IMR-90 (cell line): ENCODE results near the gene APC2.

Source experiments
- CEBPB ChIP-seq: IDR thresholded peaks from 2 replicates; pipeline ENCODE4 v1.6.1; 2012; ENCODE audit warnings: low read depth, low read length, improper control_type of control experiment
- MAFK ChIP-seq: IDR thresholded peaks from 2 replicates; pipeline ENCODE4 v1.6.1; 2012; ENCODE audit warnings: low read depth, low read length, improper control_type of control experiment
- MAZ ChIP-seq: IDR thresholded peaks from 2 replicates; pipeline ENCODE4 v1.6.1; 2012; ENCODE audit warnings: low read depth, mild to moderate bottlenecking, low read length, improper control_type of control experiment, moderate library complexity, borderline replicate concordance
- POLR2A ChIP-seq: IDR thresholded peaks from 2 replicates; pipeline ENCODE4 v1.6.1; 2012; ENCODE audit warnings: mild to moderate bottlenecking, low read depth, low read length
- TF ChIP-seq, protein P1 (sequence below): conservative IDR thresholded peaks from 2 replicates; pipeline ENCODE4 v1.5.1; 2012; ENCODE audit warnings: mild to moderate bottlenecking, low read depth, low read length, improper control_type of control experiment

DNA sequence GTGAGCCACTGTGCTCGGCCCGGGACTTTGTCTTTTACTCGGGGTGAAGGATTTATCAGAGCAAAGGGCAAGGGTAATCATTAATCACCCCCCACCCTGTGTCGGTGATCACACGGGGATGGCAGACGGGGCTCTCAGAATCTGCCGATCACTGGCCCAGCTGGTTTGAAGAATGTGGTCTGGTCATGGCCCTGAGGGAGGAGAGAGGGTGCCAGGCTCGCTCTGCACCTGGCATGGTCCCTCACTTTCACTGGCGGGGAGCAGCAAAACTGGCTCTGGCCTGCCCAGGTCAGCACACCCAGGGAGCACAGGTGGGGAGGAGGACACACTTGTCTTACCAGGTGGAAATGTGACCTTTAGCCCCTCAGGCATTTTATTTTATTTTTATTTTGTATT is 51.3 kb downstream of the APC2 start:
- TF ChIP-seq POLR2A (no peak), MAZ (no peak), CEBPB (no peak), MAFK (no peak)
- TF ChIP-seq, protein P1, sequence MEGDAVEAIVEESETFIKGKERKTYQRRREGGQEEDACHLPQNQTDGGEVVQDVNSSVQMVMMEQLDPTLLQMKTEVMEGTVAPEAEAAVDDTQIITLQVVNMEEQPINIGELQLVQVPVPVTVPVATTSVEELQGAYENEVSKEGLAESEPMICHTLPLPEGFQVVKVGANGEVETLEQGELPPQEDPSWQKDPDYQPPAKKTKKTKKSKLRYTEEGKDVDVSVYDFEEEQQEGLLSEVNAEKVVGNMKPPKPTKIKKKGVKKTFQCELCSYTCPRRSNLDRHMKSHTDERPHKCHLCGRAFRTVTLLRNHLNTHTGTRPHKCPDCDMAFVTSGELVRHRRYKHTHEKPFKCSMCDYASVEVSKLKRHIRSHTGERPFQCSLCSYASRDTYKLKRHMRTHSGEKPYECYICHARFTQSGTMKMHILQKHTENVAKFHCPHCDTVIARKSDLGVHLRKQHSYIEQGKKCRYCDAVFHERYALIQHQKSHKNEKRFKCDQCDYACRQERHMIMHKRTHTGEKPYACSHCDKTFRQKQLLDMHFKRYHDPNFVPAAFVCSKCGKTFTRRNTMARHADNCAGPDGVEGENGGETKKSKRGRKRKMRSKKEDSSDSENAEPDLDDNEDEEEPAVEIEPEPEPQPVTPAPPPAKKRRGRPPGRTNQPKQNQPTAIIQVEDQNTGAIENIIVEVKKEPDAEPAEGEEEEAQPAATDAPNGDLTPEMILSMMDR = no peak
